ENCODE results near the gene NUP98. TPM values are rescaled to one million over a fixed set of nuclear protein-coding genes. Genes with fewer than 3 reads are reported as not detected.

NUP98 gene
- total RNA-seq, 2 donors from 2014 or later: 135 to 216 TPM

- H3K4me3 ChIP-seq: peak within 1 kb of the TSS; percentile 96
- H3K4me1 ChIP-seq (ENCODE audit: control insufficient read depth in 1 of 2, low read depth in 2 of 2): peaks cover 7 to 31% of the 10 kb centered on the region in 2 donors
- DNase-seq (ENCODE audit: low spot score) (peak; percentile 62), ATAC-seq (ENCODE audit: insufficient number of reproducible peaks, low FRiP score, low read depth) (peak; percentile 52)
- peak within 1 kb of the TSS; percentile 97 to 98 for H3K27ac ChIP-seq
- H3K36me3 ChIP-seq: no peaks in the 10 kb centered on the region
- no peak for TF ChIP-seq CTCF (IDR thresholded peaks at IDR 0.05)
- no peaks in the 10 kb centered on the region for H3K9me3 ChIP-seq
- no peaks in the 10 kb centered on the region for H3K27me3 ChIP-seq (replicated peaks; ENCODE audit: insufficient read depth)
Observed at GRCh38 chr11:3840870-3841425, 43.6 kb upstream of the NUP98 start, which contains the start of gene RHOG. Gene RHOG, minus strand, starts transcription at chr11:3840959. Its CDS starts 12,821 bp downstream, at chr11:3828138.

GRCh38 chr11:3840004-3840869 is 42.9 kb upstream of the NUP98 start:
- no peaks in the 10 kb centered on the region for H3K27me3 ChIP-seq (replicated peaks; ENCODE audit: insufficient read depth)
- ATAC-seq (ENCODE audit: insufficient number of reproducible peaks, low FRiP score, low read depth): no peak
- no peak for TF ChIP-seq CTCF (IDR thresholded peaks at IDR 0.05)
- H3K36me3 ChIP-seq: no peaks in the 10 kb centered on the region
- peak overlapping the region; percentile 97 to 98 for H3K27ac ChIP-seq
- H3K9me3 ChIP-seq: no peaks in the 10 kb centered on the region
- peaks cover 12 to 35% of the 10 kb centered on the region in 2 donors for H3K4me1 ChIP-seq (ENCODE audit: control insufficient read depth in 1 of 2, low read depth in 2 of 2)
- H3K4me3 ChIP-seq: peak overlapping the region; percentile 96
- DNase-seq (ENCODE audit: low spot score): peak; percentile 25

GRCh38 chr11:3838504-3838903 is 41.1 kb upstream of the NUP98 start:
- Histone ChIP-seq H3K27ac (peak overlapping the region in 1 of 2 donors; percentile 22), H3K27me3 (replicated peaks; ENCODE audit: insufficient read depth) (no peaks in the 10 kb centered on the region), H3K4me3 (peak overlapping the region; percentile 96), H3K9me3 (no peaks in the 10 kb centered on the region), H3K4me1 (ENCODE audit: control insufficient read depth in 1 of 2, low read depth in 2 of 2) (peaks cover 26 to 45% of the 10 kb centered on the region in 2 donors), H3K36me3 (no peaks in the 10 kb centered on the region)
- DNase-seq (ENCODE audit: low spot score) (no peak), ATAC-seq (ENCODE audit: insufficient number of reproducible peaks, low FRiP score, low read depth) (no peak)
- no peak for TF ChIP-seq CTCF (IDR thresholded peaks at IDR 0.05)

- Histone ChIP-seq H3K4me3 (peak overlapping the region; percentile 6), H3K36me3 (no peaks in the 10 kb centered on the region), H3K4me1 (ENCODE audit: control insufficient read depth in 1 of 2, low read depth in 2 of 2) (peaks cover 26 to 45% of the 10 kb centered on the region in 2 donors), H3K27me3 (replicated peaks; ENCODE audit: insufficient read depth) (no peaks in the 10 kb centered on the region), H3K9me3 (no peaks in the 10 kb centered on the region), H3K27ac (peak overlapping the region in 1 of 2 donors; percentile 13)
- ATAC-seq (ENCODE audit: insufficient number of reproducible peaks, low FRiP score, low read depth) (no peak), DNase-seq (ENCODE audit: low spot score) (no peak)
- no peak for TF ChIP-seq CTCF (IDR thresholded peaks at IDR 0.05)
Observed at GRCh38 chr11:3837793-3838192, 40.4 kb upstream of the NUP98 start.

- DNase-seq (ENCODE audit: low spot score) (no peak), ATAC-seq (ENCODE audit: insufficient number of reproducible peaks, low FRiP score, low read depth) (no peak)
- H3K4me3 ChIP-seq: peak overlapping the region; percentile 6
- H3K27ac ChIP-seq: no peak overlapping the region
- H3K27me3 ChIP-seq (replicated peaks; ENCODE audit: insufficient read depth): no peaks in the 10 kb centered on the region
- H3K4me1 ChIP-seq (ENCODE audit: control insufficient read depth in 1 of 2, low read depth in 2 of 2): peaks cover 29 to 54% of the 10 kb centered on the region in 2 donors
- no peak for TF ChIP-seq CTCF (IDR thresholded peaks at IDR 0.05)
- H3K36me3 ChIP-seq: no peaks in the 10 kb centered on the region
- no peaks in the 10 kb centered on the region for H3K9me3 ChIP-seq
Observed at GRCh38 chr11:3836903-3837302, 39.5 kb upstream of the NUP98 start.
